Superior temporal gyrus (tissue), 1 donor: Measurements from ENCODE around the gene PPP1R14C.

Experiments used
- DNase-seq: peaks from one replicate; pipeline ENCODE4 v3.0.0-alpha.2; 2016; ENCODE audit errors: extremely low spot score

The PPP1R14C gene

GRCh38 chr6:150195996-150196417 lies 53.2 kb downstream of the PPP1R14C start:
- no peak for DNase-seq

GRCh38 chr6:150196942-150197745 lies 54.3 kb downstream of the PPP1R14C start:
- DNase-seq = no peak

GRCh38 chr6:150198532-150198931 lies 55.7 kb downstream of the PPP1R14C start:
- DNase-seq = no peak

GRCh38 chr6:150199241-150199640 lies 56.4 kb downstream of the PPP1R14C start:
- no peak for DNase-seq

GRCh38 chr6:150200428-150201100 lies 57.7 kb downstream of the PPP1R14C start:
- DNase-seq = no peak

- DNase-seq = no peak
Observed at GRCh38 chr6:150201285-150201684, 58.4 kb downstream of the PPP1R14C start.

GRCh38 chr6:150201772-150202329 lies 59.0 kb downstream of the PPP1R14C start:
- no peak for DNase-seq

- no peak for DNase-seq
Observed at GRCh38 chr6:150202404-150202803, 59.6 kb downstream of the PPP1R14C start.

GRCh38 chr6:150202934-150203333 lies 60.1 kb downstream of the PPP1R14C start:
- no peak for DNase-seq

GRCh38 chr6:150203378-150203777 lies 60.5 kb downstream of the PPP1R14C start:
- no peak for DNase-seq

GRCh38 chr6:150203871-150204545 lies 61.2 kb downstream of the PPP1R14C start:
- no peak for DNase-seq

GRCh38 chr6:150204705-150205472 lies 62.0 kb downstream of the PPP1R14C start:
- DNase-seq = no peak

- DNase-seq = no peak
Observed at GRCh38 chr6:150207931-150208570, 65.2 kb downstream of the PPP1R14C start.

- DNase-seq = no peak
Observed at GRCh38 chr6:150208611-150209352, 65.9 kb downstream of the PPP1R14C start.

GRCh38 chr6:150209415-150209814 lies 66.6 kb downstream of the PPP1R14C start:
- DNase-seq = no peak

- no peak for DNase-seq
Observed at GRCh38 chr6:150211700-150212511, 69.1 kb downstream of the PPP1R14C start.

- no peak for DNase-seq
Observed at GRCh38 chr6:150212778-150213177, 69.9 kb downstream of the PPP1R14C start.

- no peak for DNase-seq
Observed at GRCh38 chr6:150213301-150213700, 70.5 kb downstream of the PPP1R14C start.

GRCh38 chr6:150214310-150214709 lies 71.5 kb downstream of the PPP1R14C start:
- no peak for DNase-seq
